Heart left ventricle (tissue), 16 donors: ENCODE data around the gene NECTIN1. TPM values are rescaled to one million over a fixed set of nuclear protein-coding genes. Genes with fewer than 3 reads are reported as not detected.

ENCODE experiments used
- ATAC-seq, 4 donors: fragments of 200-7000 bp; cut with Tn5 transposase; one replicate each; pipeline ENCODE4 v1.9.1; 2020 to 2022; ENCODE audit warnings: moderate library complexity in 4 of 4, mild to moderate bottlenecking in 3 of 4, moderate number of reproducible peaks in 1 of 4
- DNase-seq, 5 donors: peaks; one replicate each; pipeline ENCODE4 v3.0.0-alpha.2; 2020
- H3K27ac ChIP-seq, 12 donors: fragments of 200-600 bp; sonication (generic) in 4 of 12; one replicate each; pipeline versions ENCODE4 v1.5.0 to v1.8.0; 2016 to 2022; ENCODE audit warnings: mild to moderate bottlenecking in 2 of 12
- H3K27me3 ChIP-seq, 9 donors: fragments of 200-600 bp; sonication (generic) in 2 of 9; one replicate each; pipeline versions ENCODE4 v1.5.1 to v1.8.0; 2016 to 2022; ENCODE audit warnings: mild to moderate bottlenecking in 3 of 9
- H3K36me3 ChIP-seq, 9 donors: fragments of 200-600 bp; sonication (generic) in 2 of 9; one replicate each; pipeline versions ENCODE4 v1.5.0 to v1.8.0; 2018 to 2022; ENCODE audit warnings: mild to moderate bottlenecking in 2 of 9
- H3K4me1 ChIP-seq, 12 donors: fragments of 200-600 bp; sonication (generic) in 4 of 12; one replicate each; pipeline versions ENCODE4 v1.5.0 to v1.8.0; 2016 to 2022; ENCODE audit warnings: mild to moderate bottlenecking in 3 of 12
- H3K4me3 ChIP-seq, 12 donors: fragments of 200-600 bp; sonication (generic) in 4 of 12; one replicate each; pipeline versions ENCODE4 v1.5.0 to v1.8.0; 2017 to 2022; ENCODE audit warnings: mild to moderate bottlenecking in 9 of 12, moderate library complexity in 4 of 12
- H3K9me3 ChIP-seq, 12 donors: fragments of 200-600 bp; sonication (generic) in 4 of 12; one replicate each; pipeline versions ENCODE4 v1.5.0 to v1.8.0; 2016 to 2022; ENCODE audit warnings: mild to moderate bottlenecking in 1 of 12
- CTCF ChIP-seq, 12 donors: fragments of 200-600 bp; sonication (generic) in 4 of 12; IDR thresholded peaks; one replicate each; pipeline versions ENCODE4 v1.5.0 to v1.8.0; 2018 to 2022; ENCODE audit warnings: antibody characterized with exemption in 12 of 12, mild to moderate bottlenecking in 5 of 12
- POLR2A ChIP-seq, 2 donors: fragments of 450-650 bp; IDR thresholded peaks; one replicate each; pipeline ENCODE4 v1.6.1; 2017; ENCODE audit warnings: antibody characterized with exemption in 2 of 2, mild to moderate bottlenecking in 2 of 2, moderate library complexity in 2 of 2
- whole genome bisulfite sequencing, 4 donors: extraction: QIAGEN DNeasy Blood & Tissue Kit in 2 of 4; methylation state at CpG; one replicate each; pipeline versions ENCODE4 v1.1.5 to v1.1.7; 2013 to 2018; 5-methylcytosine and 5-hydroxymethylcytosine counted together
- intact Hi-C, 10 donors: fragments of 100-400 bp; cut with DNase I; formaldehyde crosslinking; loops; one replicate each; pipeline versions ENCODE4 v1.11.1 to v1.14.2; 2022
- polyA plus RNA-seq, 2 donors: library from polyadenylated mRNA; stranded (reverse); fragments of 200-250 nt; gene quantifications; one replicate each; pipeline ENCODE4 v1.2.3, GENCODE V29; 2013
- total RNA-seq, 9 donors: library from RNA; depleted of rRNA in 2 of 9; stranded (reverse); fragments of >200 nt in 2 of 9; fragmentation: NEBNext Ultra II Directional in 3 of 9; extraction: Animal tissue kit (Norgen Biotek cat#: 25700) in 3 of 9; gene quantifications; one replicate each; pipeline versions ENCODE4 v1.1.0 to v1.2.4, GENCODE V29; 2016 to 2023
- donor health status: ischemic (EF 13 %, LVEDD 7.1; RV severe dilation, severe dysfunction).
- donor health status: healthy with polysubstance abuse.
- donor health status: DM: no; HTN: yes; CAD: no.
- donor health status: DM: no; HTN: no; CAD: no.
- donor health status: ischemic (EF 25% LVEDD 6.9; RV normal size, moderate dysfunction).
- donor health status: ischemic (EF 25% LVEDD 5.7; RV mildly dilated, moderate dysfunction).
- donor health status: healthy.
- donor health status: DM: yes; HTN: yes; CAD: no.
- donor health status: ischemic (EF 35%, LVEDD 5.7; RV mildly dilated, moderate dysfunction).
- donor health status: nonischemic (EF 11% LVEDD 7.7; RV severe dilation, severe dysfunction).
- donor health status: DM: yes; HTN: yes; CAD: no.
- donor health status: PGD.
- donor health status: ischemic (EF 29% LVEDD 5.4; RV normal size, mild dysfunction).
- donor health status: nonischemic (EF 23%, LVEDD 6.1; RV moderate dilation, normal function).

Gene NECTIN1
- total and polyA plus RNA-seq, 11 donors: 5.8 to 28.6 (median 18.5) TPM

DNA sequence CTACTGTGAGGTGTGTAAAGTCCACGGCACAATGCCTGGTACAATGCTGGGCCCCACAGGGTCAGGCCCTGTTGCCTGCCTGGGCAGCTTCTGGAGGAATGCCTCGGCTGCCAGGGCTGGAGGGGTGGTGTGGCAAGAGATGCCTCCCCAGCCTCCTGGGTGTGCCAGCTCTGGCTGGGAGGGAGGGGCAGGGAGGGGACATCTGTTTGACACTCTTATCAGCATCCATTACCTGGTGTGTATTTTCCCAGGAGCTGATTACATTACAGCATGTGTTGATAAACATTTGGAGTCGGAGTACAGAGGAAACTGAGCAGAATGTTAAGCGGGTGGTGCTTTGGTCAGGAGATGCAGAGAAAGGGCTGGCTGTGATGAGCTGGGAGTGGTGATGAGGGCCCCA is 11.0 kb upstream of the NECTIN1 start:
- Histone ChIP-seq H3K9me3 (no peaks in the 10 kb centered on the region), H3K4me1 (peaks cover 0 to 13% (median 0%) of the 10 kb centered on the region in 12 donors), H3K36me3 (no peaks in the 10 kb centered on the region), H3K4me3 (no peak overlapping the region), H3K27me3 (peaks cover 0 to 25% (median 9%) of the 10 kb centered on the region in 9 donors), H3K27ac (no peak overlapping the region)
- ATAC-seq: no peak
- intact Hi-C loops: loop anchor here in 5 of 10 donors (1.0 to 10.0 kb wide), 6 partner anchors 73 to 365 kb away; no protein-coding TSS in a partner anchor
- no peak for DNase-seq
- TF ChIP-seq CTCF (IDR thresholded peaks at IDR 0.05): no peak
- TF ChIP-seq POLR2A (IDR thresholded peaks at IDR 0.05): no peak
- WGBS, 4 donors: 80 to 85% (median 80%) methylated on average over 4 of the region's 4 CpGs

DNA sequence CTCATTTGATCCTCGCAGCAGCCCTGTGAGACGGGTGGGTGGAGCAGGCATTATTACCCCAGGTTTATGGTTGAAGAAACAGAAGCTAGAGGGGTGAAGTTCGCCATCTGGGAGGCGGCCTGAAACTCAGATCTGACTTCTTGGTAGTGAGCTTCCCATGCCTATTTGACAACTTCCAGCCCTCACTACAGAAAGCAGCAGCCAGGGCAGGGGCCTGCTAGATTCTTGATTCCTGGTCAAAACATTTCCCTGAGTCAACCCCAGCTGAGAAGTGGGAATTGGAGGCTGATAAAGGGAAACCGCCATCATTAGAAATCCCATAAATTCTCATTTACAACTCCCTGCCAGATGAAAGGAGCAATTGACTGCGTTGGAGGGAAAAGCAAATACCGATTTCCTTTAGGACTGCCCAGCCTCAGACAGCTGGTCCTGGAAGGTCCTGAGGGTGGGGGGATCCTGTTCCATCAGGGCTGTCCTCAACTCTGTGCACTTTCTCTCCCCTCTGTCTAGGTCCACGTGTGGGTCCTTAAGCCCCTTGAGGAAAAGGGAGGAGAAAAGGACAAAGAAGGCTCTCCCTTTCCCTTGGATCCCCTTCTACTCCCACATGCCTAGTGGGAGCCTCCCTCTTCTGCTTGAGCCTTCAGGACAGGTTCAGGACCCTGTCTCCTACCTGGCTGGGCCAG is 10.2 kb upstream of the NECTIN1 start:
- DNase-seq: no peak
- ATAC-seq: no peak
- Histone ChIP-seq H3K27ac (no peak overlapping the region), H3K4me1 (peaks cover 0 to 13% (median 0%) of the 10 kb centered on the region in 12 donors), H3K4me3 (no peak overlapping the region), H3K27me3 (peaks cover 0 to 25% (median 9%) of the 10 kb centered on the region in 9 donors), H3K9me3 (no peaks in the 10 kb centered on the region), H3K36me3 (no peaks in the 10 kb centered on the region)
- 62 to 77% (median 70%) methylated on average over 8 of the region's 8 CpGs for WGBS, 4 donors
- intact Hi-C loops: loop anchor here in 2 of 10 donors (5.0 to 10.0 kb wide), 4 partner anchors 254 to 366 kb away; no protein-coding TSS in a partner anchor
- no peak for TF ChIP-seq POLR2A (IDR thresholded peaks at IDR 0.05)
- TF ChIP-seq CTCF (IDR thresholded peaks at IDR 0.05): no peak

GRCh38 chr11:119738059-119738439 is 9.0 kb upstream of the NECTIN1 start:
- ATAC-seq (no peak), DNase-seq (no peak)
- 91 to 100% (median 96%) methylated on average over 2 to 5 of the region's 5 CpGs for WGBS, 4 donors

More at GRCh38 chr11:119738059-119738439, 9.0 kb upstream of the NECTIN1 start:
- H3K36me3 ChIP-seq: no peaks in the 10 kb centered on the region
- TF ChIP-seq POLR2A (IDR thresholded peaks at IDR 0.05) (no peak), CTCF (IDR thresholded peaks at IDR 0.05) (no peak)
- H3K9me3 ChIP-seq: no peaks in the 10 kb centered on the region
- peaks cover 0 to 13% (median 0%) of the 10 kb centered on the region in 12 donors for H3K4me1 ChIP-seq
- intact Hi-C loops: loop anchor here in 2 of 10 donors (5.0 to 10.0 kb wide), 4 partner anchors 253 to 367 kb away; no protein-coding TSS in a partner anchor
- H3K27me3 ChIP-seq: peaks cover 0 to 21% (median 9%) of the 10 kb centered on the region in 9 donors
- no peak overlapping the region for H3K27ac ChIP-seq
- H3K4me3 ChIP-seq: no peak overlapping the region
